ENCODE measurements around the gene ADAMTS9. TPM values are rescaled to one million over a fixed set of nuclear protein-coding genes. Genes with fewer than 3 reads are reported as not detected.

The ADAMTS9 gene
- total RNA-seq, 1 experiment from 2014 or later, result 0.46 TPM

DNA sequence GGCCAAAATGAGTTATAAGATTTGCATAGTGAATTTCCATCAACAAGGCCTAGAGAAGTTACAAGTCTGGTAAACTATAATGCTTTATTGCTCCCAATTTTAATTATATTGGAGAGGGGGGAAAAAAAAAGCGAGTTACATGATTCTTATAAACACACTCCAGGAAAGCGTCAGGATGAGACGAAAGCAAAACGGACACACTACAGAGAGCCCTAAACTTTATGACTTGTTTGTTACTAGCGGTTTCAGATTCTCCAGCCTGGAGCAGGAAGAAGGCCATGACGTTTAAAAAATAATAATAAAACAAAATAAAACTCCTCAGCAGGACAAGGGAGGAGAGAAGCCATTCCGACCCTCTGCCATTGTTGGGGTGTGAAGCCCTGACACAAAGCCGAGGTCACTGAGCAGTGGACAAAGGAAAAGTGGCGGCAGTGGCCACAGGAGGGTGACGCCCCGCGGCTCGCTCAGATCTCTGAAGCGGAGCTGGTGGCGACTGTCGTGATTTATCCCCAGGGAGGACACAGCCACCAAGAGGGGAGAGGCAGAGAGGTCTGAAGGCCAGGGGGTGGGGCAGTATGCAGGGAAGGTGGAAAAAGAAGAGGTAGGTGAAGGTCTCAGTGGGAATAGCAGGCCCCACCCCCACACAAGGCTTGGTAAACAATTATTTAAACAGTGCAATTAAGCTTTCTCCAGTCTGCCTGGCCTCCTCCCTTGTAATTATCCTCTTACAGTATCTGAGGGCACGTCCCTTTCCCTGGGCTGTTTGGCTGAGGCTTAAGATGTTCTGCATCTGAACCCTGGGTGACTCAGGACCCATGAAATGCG is 45.3 kb downstream of the ADAMTS9 start:
- H3K23ac ChIP-seq (ENCODE audit: insufficient read length, low read depth, low read length), result no peak overlapping the region
- no peak overlapping the region for H4K8ac ChIP-seq (replicated peaks; ENCODE audit: insufficient read length, low read depth, low read length)
- H2BK5ac ChIP-seq (ENCODE audit: insufficient read length, low read length), result no peak overlapping the region
- H3K9me3 Mint-ChIP-seq, result no peaks in the 10 kb centered on the region
- H3K27me3 ChIP-seq (ENCODE audit: insufficient read depth, low read length), result no peaks in the 10 kb centered on the region
- peaks cover 4% of the 10 kb centered on the region; the same call in 1 of the 2 replicates for H3K4me1 ChIP-seq (ENCODE audit: insufficient read depth, low read length)
- no peak overlapping the region for H3T11ph ChIP-seq (ENCODE audit: low read length)
- no peak overlapping the region for H3K4me2 ChIP-seq (ENCODE audit: insufficient read depth, insufficient read length, low read length)
- H2BK12ac ChIP-seq (ENCODE audit: insufficient read length, low read depth, low read length), result no peak overlapping the region
- no peak overlapping the region for H3K4ac ChIP-seq (ENCODE audit: low read depth, low read length)
- H2BK120ac ChIP-seq (ENCODE audit: low read depth, low read length, poor library complexity, severe bottlenecking), result no peak overlapping the region
- no peak overlapping the region for H2BK15ac ChIP-seq (ENCODE audit: low read depth, low read length)
- H3K14ac ChIP-seq (ENCODE audit: insufficient read depth, low read length), result no peak overlapping the region; the same call in 1 of the 2 replicates
- H3K4me3 Mint-ChIP-seq, result no peak overlapping the region
- no peak overlapping the region for H2BK20ac ChIP-seq (ENCODE audit: low read depth, low read length, poor library complexity, severe bottlenecking)
- no peak overlapping the region for H3K27ac ChIP-seq (ENCODE audit: insufficient read length, low read depth, low read length)
- no peak overlapping the region for H2AK5ac ChIP-seq (ENCODE audit: insufficient read length, low read length)
- WGBS (ENCODE audit: extremely low coverage, insufficient read length, low lambda C conversion rate), result no CpG with 5 or more reads among the region's 18 CpGs
- H3K18ac ChIP-seq (ENCODE audit: insufficient read length, low read depth, low read length), result no peak overlapping the region
- peak overlapping the region in 2 of 3 experiments; percentile 69 to 95; a peak in 4 of 7 replicates for H3K27ac Mint-ChIP-seq
- TF ChIP-seq, protein P1, sequence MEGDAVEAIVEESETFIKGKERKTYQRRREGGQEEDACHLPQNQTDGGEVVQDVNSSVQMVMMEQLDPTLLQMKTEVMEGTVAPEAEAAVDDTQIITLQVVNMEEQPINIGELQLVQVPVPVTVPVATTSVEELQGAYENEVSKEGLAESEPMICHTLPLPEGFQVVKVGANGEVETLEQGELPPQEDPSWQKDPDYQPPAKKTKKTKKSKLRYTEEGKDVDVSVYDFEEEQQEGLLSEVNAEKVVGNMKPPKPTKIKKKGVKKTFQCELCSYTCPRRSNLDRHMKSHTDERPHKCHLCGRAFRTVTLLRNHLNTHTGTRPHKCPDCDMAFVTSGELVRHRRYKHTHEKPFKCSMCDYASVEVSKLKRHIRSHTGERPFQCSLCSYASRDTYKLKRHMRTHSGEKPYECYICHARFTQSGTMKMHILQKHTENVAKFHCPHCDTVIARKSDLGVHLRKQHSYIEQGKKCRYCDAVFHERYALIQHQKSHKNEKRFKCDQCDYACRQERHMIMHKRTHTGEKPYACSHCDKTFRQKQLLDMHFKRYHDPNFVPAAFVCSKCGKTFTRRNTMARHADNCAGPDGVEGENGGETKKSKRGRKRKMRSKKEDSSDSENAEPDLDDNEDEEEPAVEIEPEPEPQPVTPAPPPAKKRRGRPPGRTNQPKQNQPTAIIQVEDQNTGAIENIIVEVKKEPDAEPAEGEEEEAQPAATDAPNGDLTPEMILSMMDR (conservative IDR thresholded peaks at IDR 0.05), result no peak
- peaks cover 1% of the 10 kb centered on the region; the same call in 1 of the 2 replicates for H3K27me3 Mint-ChIP-seq (ENCODE audit: low read depth)
- H3K9ac ChIP-seq (ENCODE audit: extremely low read depth, insufficient read length, low read length), result no peak overlapping the region
- DNase-seq, result peak; percentile 40
- no peak overlapping the region for H2AFZ ChIP-seq (ENCODE audit: low read length)
- no peaks in the 10 kb centered on the region for H3K79me2 ChIP-seq (ENCODE audit: insufficient read depth, low read length)
- no peaks in the 10 kb centered on the region for H3K23me2 ChIP-seq (ENCODE audit: insufficient read length, low read depth, low read length, poor library complexity, severe bottlenecking)
- H4K91ac ChIP-seq (ENCODE audit: insufficient read length, low read depth, low read length), result no peak overlapping the region
- no peak overlapping the region for H3K56ac ChIP-seq (ENCODE audit: insufficient read length, low read depth, low read length)
- no peaks in the 10 kb centered on the region for H3K36me3 Mint-ChIP-seq (ENCODE audit: insufficient read depth in 1 of 3, low read depth in 3 of 3)
- peaks cover 20 to 26% of the 10 kb centered on the region in 2 experiments for H3K4me1 Mint-ChIP-seq
- H4K20me1 ChIP-seq (ENCODE audit: control insufficient read depth, insufficient read depth, insufficient read length), result no peaks in the 10 kb centered on the region
- H4K5ac ChIP-seq (ENCODE audit: insufficient read length, low read depth, low read length), result peak overlapping the region; percentile 8
- H3K9me3 ChIP-seq (ENCODE audit: control insufficient read depth, low read depth, low read length), result no peaks in the 10 kb centered on the region
- no peaks in the 10 kb centered on the region for H3K79me1 ChIP-seq (ENCODE audit: insufficient read depth, low read depth, low read length, poor library complexity, severe bottlenecking)
